ENCODE data around the gene C10orf71.

C10orf71 gene

GRCh38 chr10:49369216-49370162, 70.5 kb downstream of the C10orf71 start:
- Histone ChIP-seq H3K4me3 (ENCODE audit: severe bottlenecking) (no peak overlapping the region), H3K27ac (ENCODE audit: poor library complexity, severe bottlenecking) (no peak overlapping the region), H3K4me1 (ENCODE audit: insufficient read depth, poor library complexity, severe bottlenecking) (no peaks in the 10 kb centered on the region), H3K9me3 (ENCODE audit: severe bottlenecking) (no peaks in the 10 kb centered on the region), H3K27me3 (ENCODE audit: insufficient read depth, poor library complexity, severe bottlenecking) (no peaks in the 10 kb centered on the region), H3K36me3 (ENCODE audit: low read depth) (no peaks in the 10 kb centered on the region)
- DNase-seq (ENCODE audit: low spot score) (no peak), ATAC-seq (ENCODE audit: low read depth) (peak; percentile 29; the same call in 1 of the 3 replicates)
- TF ChIP-seq, protein P1, sequence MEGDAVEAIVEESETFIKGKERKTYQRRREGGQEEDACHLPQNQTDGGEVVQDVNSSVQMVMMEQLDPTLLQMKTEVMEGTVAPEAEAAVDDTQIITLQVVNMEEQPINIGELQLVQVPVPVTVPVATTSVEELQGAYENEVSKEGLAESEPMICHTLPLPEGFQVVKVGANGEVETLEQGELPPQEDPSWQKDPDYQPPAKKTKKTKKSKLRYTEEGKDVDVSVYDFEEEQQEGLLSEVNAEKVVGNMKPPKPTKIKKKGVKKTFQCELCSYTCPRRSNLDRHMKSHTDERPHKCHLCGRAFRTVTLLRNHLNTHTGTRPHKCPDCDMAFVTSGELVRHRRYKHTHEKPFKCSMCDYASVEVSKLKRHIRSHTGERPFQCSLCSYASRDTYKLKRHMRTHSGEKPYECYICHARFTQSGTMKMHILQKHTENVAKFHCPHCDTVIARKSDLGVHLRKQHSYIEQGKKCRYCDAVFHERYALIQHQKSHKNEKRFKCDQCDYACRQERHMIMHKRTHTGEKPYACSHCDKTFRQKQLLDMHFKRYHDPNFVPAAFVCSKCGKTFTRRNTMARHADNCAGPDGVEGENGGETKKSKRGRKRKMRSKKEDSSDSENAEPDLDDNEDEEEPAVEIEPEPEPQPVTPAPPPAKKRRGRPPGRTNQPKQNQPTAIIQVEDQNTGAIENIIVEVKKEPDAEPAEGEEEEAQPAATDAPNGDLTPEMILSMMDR (IDR thresholded peaks at IDR 0.05; ENCODE audit: poor library complexity, severe bottlenecking): no peak

- H3K36me3 ChIP-seq (ENCODE audit: low read depth): no peaks in the 10 kb centered on the region
- H3K27ac ChIP-seq (ENCODE audit: poor library complexity, severe bottlenecking): no peak overlapping the region
- TF ChIP-seq, protein P1 (IDR thresholded peaks at IDR 0.05; ENCODE audit: poor library complexity, severe bottlenecking): no peak
- H3K4me3 ChIP-seq (ENCODE audit: severe bottlenecking): no peak overlapping the region
- DNase-seq (ENCODE audit: low spot score): no peak
- H3K4me1 ChIP-seq (ENCODE audit: insufficient read depth, poor library complexity, severe bottlenecking): no peaks in the 10 kb centered on the region
- H3K27me3 ChIP-seq (ENCODE audit: insufficient read depth, poor library complexity, severe bottlenecking): no peaks in the 10 kb centered on the region
- H3K9me3 ChIP-seq (ENCODE audit: severe bottlenecking): no peaks in the 10 kb centered on the region
- no peak for ATAC-seq (ENCODE audit: low read depth)
Observed at GRCh38 chr10:49370326-49371100, 71.5 kb downstream of the C10orf71 start.

DNA sequence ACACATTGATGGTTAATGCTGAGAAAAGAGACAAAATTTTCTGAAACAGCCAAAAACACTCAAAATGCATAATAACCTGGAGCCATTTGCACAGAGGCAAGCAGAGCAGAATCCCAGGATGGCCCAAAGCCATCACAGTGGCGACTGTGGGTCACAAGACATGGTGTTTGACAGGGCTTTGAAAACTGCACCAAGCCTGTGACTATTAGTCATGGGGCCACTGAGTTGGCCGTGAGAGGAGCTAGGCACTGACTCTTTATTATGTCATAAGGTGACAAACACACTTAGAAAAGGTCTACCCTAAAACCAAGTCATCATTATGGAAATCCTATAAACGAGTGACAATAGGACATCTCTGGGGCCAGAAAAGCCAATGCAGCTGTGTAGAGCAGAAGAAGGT, 73.0 kb downstream of the C10orf71 start:
- ATAC-seq (ENCODE audit: low read depth): no peak
- TF ChIP-seq, protein P1 (IDR thresholded peaks at IDR 0.05; ENCODE audit: poor library complexity, severe bottlenecking): no peak
- Histone ChIP-seq H3K27ac (ENCODE audit: poor library complexity, severe bottlenecking) (no peak overlapping the region), H3K9me3 (ENCODE audit: severe bottlenecking) (no peaks in the 10 kb centered on the region), H3K36me3 (ENCODE audit: low read depth) (no peaks in the 10 kb centered on the region), H3K4me3 (ENCODE audit: severe bottlenecking) (no peak overlapping the region), H3K4me1 (ENCODE audit: insufficient read depth, poor library complexity, severe bottlenecking) (no peaks in the 10 kb centered on the region), H3K27me3 (ENCODE audit: insufficient read depth, poor library complexity, severe bottlenecking) (no peaks in the 10 kb centered on the region)
- no peak for DNase-seq (ENCODE audit: low spot score)

GRCh38 chr10:49373361-49373760, 74.4 kb downstream of the C10orf71 start:
- no peaks in the 10 kb centered on the region for H3K9me3 ChIP-seq (ENCODE audit: severe bottlenecking)
- no peaks in the 10 kb centered on the region for H3K27me3 ChIP-seq (ENCODE audit: insufficient read depth, poor library complexity, severe bottlenecking)
- no peaks in the 10 kb centered on the region for H3K4me1 ChIP-seq (ENCODE audit: insufficient read depth, poor library complexity, severe bottlenecking)
- H3K36me3 ChIP-seq (ENCODE audit: low read depth): no peaks in the 10 kb centered on the region
- no peak overlapping the region for H3K4me3 ChIP-seq (ENCODE audit: severe bottlenecking)
- no peak overlapping the region for H3K27ac ChIP-seq (ENCODE audit: poor library complexity, severe bottlenecking)
- TF ChIP-seq, protein P1 (IDR thresholded peaks at IDR 0.05; ENCODE audit: poor library complexity, severe bottlenecking): no peak
- DNase-seq (ENCODE audit: low spot score) (no peak), ATAC-seq (ENCODE audit: low read depth) (no peak)
